G401 (cell line): Measurements from ENCODE around the gene ST8SIA1. TPM values are rescaled to one million over a fixed set of nuclear protein-coding genes. Genes with fewer than 3 reads are reported as not detected.

Source experiments
- DNase-seq: peaks from one replicate; pipeline ENCODE4 v3.0.0-alpha.2; 2015; ENCODE audit warnings: low spot score
- in situ Hi-C: cut with HindIII; loops from 2 replicates; pipeline ENCODE4 v1.10.0; 2016; ENCODE audit warnings: low sequenced_read_pairs, mixed read lengths
- total RNA-seq: library from RNA; depleted of rRNA; stranded (reverse); fragments of >200 nt; shearing (Covaris generic); gene quantifications from 2 replicates; pipeline ENCODE4 v1.2.3, GENCODE V29; 2014

Gene ST8SIA1
- total RNA-seq, 1 experiment from 2014 or later = not detected

DNA sequence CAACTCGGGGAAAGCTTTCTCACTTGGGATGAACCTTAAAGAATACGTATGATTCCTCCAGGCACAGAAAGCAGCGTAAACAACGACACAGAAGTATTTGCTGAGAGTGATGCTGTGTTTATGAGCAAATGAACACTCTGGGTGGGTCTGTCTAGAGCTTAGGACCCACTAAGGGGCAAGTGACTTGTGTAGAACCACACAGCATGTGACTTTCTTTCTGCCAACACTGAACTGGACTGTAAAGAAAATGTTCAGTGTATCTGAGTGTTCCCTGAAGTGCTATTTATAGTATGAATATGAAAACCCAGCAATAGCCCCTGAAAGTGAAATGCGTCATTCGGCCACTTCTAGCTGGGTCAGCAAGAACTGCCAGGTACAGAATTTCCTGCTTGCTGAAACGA lies 78.5 kb downstream of the ST8SIA1 start:
- in situ Hi-C loops = no loop called here
- peak; percentile 67 for DNase-seq

DNA sequence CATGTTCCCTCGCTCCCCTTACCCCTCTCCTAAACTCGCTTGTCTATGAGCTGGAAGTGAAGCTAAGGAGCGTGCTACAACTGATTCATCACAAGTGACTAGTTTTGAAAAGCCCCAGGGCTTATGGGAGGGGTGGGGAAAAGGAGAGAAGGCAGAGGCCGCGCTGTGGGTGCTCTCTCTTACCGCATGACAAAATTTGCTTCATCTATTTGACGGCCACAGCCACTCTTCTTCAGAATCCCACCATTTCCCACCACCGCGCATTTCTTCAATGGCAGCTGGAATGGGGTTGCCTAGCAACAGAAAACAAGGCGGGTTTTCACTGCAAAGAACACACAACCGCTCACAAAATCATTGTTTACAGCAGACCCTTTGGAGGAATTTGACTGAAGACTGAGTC lies 79.4 kb downstream of the ST8SIA1 start:
- DNase-seq = peak; percentile 19
- in situ Hi-C loops = no loop called here

- in situ Hi-C loops = no loop called here
- DNase-seq = peak; percentile 46
Observed at GRCh38 chr12:22254478-22254877, 80.0 kb downstream of the ST8SIA1 start.

DNA sequence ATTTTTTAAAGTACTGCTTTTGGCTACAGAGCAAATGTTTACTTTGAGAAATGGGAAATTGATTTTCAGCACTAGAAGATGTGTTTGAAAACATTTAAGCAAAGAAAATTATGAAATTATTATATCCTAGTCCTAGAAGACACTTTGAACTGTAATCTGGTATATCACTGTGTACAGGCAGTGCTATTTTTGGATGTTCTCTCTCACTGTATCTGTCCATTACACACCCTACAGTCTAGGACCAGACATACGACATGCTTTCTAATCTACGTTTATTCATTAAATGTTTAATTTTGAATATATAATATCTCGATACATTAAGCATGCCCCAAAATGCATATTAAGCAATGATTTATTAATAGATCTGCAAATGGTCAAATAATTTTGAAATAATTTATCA lies 82.5 kb downstream of the ST8SIA1 start:
- no peak for DNase-seq
- in situ Hi-C loops = no loop called here

DNA sequence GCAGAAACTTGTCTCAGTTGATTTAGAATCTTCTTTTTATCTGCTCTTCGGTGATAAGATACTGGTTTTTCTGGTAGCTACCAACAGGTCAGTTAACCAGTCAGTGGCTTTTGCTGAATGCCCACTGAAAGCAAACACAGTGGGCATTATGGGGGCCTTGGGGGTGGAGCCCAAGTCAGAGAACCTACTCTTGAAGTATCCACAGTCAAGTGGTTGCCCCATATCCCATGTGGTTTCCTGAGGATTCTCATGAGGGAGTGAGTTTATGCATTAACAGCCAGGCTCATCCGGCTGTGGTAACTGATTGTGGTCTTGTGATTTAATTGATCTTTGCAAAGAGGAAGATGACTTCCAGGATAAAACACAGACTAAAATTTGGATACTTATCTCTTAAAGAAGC lies 83.7 kb downstream of the ST8SIA1 start:
- DNase-seq = no peak
- in situ Hi-C loops = no loop called here

GRCh38 chr12:22248571-22249115 lies 85.9 kb downstream of the ST8SIA1 start:
- in situ Hi-C loops = no loop called here
- no peak for DNase-seq

DNA sequence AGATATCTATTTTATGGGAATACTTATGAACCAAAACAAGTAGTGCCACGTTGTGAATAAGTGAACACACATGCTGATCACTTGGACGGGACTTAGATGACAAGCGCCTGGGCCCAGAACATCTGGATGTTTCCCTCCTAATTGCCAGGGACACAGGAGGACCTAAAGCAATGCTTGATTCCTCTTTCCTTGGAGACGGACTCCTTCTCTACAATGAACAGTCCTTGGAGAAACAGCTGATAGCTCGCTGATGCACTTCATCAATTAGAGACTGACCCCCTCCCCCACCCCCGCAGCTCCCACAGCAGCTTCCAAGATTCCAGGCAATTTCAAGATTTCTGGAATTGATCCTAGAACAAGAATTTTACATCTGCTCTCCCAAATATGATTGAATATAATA lies 86.4 kb downstream of the ST8SIA1 start:
- in situ Hi-C loops = no loop called here
- no peak for DNase-seq

DNA sequence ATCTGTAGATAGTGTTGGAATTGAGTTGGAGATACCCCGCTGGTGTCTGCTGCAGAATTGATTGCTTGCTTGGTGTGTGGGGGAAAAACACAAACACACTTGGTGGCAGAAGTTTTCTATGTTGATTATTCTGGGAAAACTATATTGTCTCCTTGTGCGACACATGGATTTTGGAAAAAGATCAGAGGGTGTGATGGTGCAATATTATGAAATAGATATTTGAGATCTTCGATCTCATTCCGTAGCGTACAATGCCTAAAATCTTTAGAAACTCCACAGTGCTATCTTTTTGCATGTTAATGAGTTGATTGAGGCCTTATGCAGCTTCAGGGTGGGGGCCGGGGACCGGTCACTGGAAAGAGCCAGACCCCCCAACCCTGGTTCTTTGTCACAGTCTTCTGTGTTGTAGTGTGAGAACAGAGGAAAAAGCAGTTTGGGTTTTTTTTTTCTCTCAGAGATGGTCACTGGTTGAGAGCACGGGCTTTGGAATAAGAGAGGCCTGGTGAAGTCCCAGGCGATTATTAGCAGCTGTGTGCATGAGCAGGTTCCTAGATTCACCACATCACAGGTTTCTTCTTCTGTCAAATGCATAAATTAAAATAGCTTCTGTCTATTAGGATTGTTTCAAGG lies 88.2 kb downstream of the ST8SIA1 start:
- DNase-seq = no peak
- in situ Hi-C loops = no loop called here

DNA sequence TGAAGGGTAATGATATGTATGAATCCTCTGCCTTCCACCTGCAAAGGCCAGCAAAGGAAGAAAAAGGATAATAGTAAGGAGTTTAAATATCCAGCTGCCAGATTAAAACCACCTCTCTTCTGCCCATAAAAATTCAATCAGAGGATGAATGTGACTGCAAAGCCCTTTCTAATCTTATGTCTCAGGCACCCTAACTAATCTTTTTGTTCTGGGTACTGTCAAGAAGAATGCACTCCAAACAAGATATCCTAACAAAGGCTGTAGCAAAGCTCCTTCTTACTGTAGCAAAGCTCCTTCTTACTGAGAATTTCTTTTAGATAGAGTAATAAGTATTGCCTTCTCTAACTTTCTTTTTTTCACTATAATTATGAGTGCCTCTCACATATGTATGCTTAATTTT lies 91.8 kb downstream of the ST8SIA1 start:
- in situ Hi-C loops = no loop called here
- no peak for DNase-seq

DNA sequence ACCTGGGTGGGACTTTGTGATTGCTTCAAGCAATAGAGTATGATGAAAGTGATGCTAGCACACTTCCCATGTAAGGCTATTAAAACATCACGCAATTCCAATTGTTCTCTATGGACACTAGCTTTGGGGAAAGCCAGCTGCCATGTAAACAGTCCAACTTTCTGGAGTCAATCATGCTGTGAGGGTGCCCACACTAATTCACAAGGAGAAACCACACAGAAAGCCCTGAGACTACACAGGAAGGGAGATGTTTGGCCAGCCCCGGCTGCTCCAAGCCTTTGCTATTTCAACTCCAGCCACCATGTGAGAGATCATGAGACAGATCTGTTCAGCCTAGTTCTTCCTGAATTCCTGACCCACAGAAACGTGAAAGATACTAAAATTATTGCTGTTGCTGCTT lies 96.3 kb downstream of the ST8SIA1 start:
- in situ Hi-C loops = no loop called here
- DNase-seq = no peak

- DNase-seq = no peak
- in situ Hi-C loops = no loop called here
Observed at GRCh38 chr12:22234561-22234960, 99.9 kb downstream of the ST8SIA1 start.

DNA sequence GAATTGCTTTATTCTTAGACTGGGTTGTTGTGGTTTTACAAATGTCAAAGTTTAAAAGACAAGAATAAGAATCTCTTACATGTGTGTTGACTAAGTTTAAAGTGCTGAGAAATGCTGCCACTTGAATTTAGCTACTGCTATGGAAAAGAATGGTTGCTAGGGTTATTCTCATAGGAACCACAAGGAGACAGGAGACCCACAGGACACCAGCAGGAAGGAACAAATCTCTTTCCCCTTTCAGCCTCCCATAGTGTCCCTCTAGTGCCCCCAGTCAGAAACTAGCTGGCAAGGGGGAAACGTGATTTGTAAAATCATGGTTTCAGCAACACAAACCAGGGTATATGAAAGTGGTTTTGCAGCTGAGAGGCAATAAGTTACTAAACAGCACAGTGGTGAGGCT lies 102.7 kb downstream of the ST8SIA1 start:
- no peak for DNase-seq
- in situ Hi-C loops = no loop called here

DNA sequence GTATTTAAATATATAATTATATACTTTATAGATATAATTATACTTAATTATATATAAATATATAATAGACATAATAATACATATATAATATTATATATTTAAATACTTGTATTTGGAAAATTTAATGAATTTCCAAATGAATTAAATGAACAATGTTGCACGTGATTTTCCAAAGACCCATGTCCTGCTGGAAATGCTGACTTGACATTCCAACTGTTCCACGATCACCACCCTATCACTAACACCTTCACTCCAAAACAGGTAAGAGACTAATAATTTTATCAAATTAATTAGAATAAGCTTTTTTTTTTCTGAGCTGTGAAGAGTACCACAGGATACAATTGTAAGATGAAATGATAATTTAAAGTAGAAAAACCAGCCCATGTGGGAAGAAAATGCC lies 103.4 kb downstream of the ST8SIA1 start:
- in situ Hi-C loops = no loop called here
- DNase-seq = no peak

DNA sequence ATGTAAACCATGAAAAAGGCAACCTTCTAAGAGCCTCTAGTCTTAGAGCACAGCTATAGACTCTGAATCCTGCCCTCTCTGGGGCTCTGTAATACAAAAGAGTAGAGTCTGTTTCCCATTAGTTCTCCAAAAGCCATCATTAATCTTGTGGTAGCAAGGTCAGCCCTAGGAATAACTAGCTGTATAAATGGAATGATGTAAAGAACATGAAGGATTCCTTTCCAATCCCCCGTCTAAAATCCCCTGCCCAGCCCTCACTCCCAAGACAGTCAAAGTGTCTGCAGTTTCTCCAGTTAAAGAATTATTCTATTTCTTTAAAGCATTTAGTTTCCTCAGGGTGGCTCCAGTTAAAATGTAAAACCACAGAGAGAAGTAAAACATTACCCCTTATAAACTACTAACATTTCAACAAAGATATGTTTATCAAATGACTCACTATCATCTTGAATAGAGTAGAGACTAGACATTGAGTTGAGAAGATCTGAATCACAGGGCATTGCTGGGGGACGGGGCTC lies 104.2 kb downstream of the ST8SIA1 start:
- no peak for DNase-seq
- in situ Hi-C loops = no loop called here

GRCh38 chr12:22229652-22230279 lies 104.7 kb downstream of the ST8SIA1 start:
- DNase-seq = no peak
- in situ Hi-C loops = no loop called here

GRCh38 chr12:22228022-22228875 lies 106.3 kb downstream of the ST8SIA1 start:
- DNase-seq = no peak
- in situ Hi-C loops = no loop called here

- in situ Hi-C loops = no loop called here
- DNase-seq = peak; percentile 25
Observed at GRCh38 chr12:22223356-22223755, 111.2 kb downstream of the ST8SIA1 start.

DNA sequence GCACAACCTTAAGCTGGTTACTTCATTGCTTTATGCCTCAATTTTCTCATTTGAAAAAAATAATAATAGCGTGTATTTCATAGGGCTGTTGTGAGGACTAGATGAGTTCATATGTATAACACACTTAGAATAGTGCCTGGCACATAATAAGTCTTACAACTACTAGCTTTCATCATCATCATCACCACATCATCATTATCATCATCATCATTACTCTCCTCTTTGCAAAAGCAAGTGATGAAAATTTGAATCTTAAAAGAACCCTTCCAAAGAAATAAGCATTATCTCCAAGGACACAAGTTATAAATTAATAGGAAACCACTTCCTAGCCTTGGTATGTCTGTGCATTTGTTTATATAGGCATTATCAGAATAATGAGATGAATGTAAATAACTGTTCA lies 117.0 kb downstream of the ST8SIA1 start:
- DNase-seq = no peak
- in situ Hi-C loops = no loop called here

DNA sequence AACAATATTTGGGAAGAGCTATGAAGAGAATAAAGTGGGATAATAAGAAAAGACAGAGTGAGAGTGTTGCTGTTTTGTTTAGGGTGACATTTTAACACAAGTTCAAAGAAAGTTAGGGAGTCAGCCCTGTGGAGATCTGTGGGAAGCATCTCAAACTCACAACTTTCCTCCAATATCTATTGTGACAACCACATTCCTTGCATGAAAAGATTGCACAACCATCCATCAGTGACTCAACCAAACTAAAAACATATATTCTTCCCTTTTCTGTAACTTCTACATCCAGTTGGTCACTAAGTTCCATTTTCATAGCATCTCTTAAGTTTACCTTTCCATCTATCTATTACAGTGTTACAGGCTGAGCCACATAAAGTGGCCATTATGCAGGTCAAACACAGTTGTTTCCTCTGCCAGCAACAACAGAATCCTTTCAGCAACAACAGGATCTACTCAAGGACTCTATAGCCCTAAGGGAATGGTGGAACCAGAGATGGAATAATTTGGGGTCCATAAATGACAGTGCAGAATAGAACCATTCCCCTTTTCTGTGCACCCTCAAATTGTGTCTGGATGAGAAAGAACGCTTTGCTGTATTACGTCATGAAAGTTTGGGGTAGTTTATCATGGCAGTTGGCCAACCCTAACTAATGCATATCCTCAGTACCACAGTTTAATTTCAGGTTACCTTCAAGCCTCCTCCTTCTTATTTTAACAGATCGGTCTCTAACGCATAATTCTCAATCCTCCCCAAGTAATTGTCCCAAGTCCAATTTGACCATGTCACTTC lies 118.8 kb downstream of the ST8SIA1 start:
- in situ Hi-C loops = no loop called here
- no peak for DNase-seq
